Glutamatergic neuron (in vitro differentiated cells): ENCODE results near the gene CCDC93. TPM values are rescaled to one million over a fixed set of nuclear protein-coding genes. Genes with fewer than 3 reads are reported as not detected.

Source experiments
- DNase-seq: peaks from one replicate; pipeline ENCODE4 v3.0.0; 2022
- H3K27ac Mint-ChIP-seq: one replicate; pipeline ENCODE4 v1.8.0; 2020; ENCODE audit warnings: mild to moderate bottlenecking, mixed read lengths, inconsistent platforms; ENCODE audit not compliant: unreplicated experiment
- H3K27me3 Mint-ChIP-seq: one replicate; pipeline ENCODE4 v1.8.0; 2020; ENCODE audit warnings: mild to moderate bottlenecking, moderate library complexity, mixed read lengths, inconsistent platforms; ENCODE audit not compliant: unreplicated experiment
- H3K36me3 Mint-ChIP-seq: one replicate; pipeline ENCODE4 v1.8.0; 2020; ENCODE audit warnings: mild to moderate bottlenecking, mixed read lengths, inconsistent platforms; ENCODE audit not compliant: unreplicated experiment
- H3K4me1 Mint-ChIP-seq: one replicate; pipeline ENCODE4 v1.8.0; 2020; ENCODE audit warnings: mild to moderate bottlenecking, low read depth, mixed read lengths, inconsistent platforms; ENCODE audit not compliant: unreplicated experiment
- H3K4me3 Mint-ChIP-seq: one replicate; pipeline ENCODE4 v1.8.0; 2020; ENCODE audit warnings: mild to moderate bottlenecking, mixed read lengths, inconsistent platforms; ENCODE audit not compliant: unreplicated experiment
- H3K9me3 Mint-ChIP-seq: one replicate; pipeline ENCODE4 v1.8.0; 2020; ENCODE audit warnings: mild to moderate bottlenecking, moderate library complexity, mixed read lengths, inconsistent platforms; ENCODE audit not compliant: unreplicated experiment
- CTCF ChIP-seq: fragments of 200-600 bp; sonication (generic); IDR thresholded peaks from one replicate; pipeline ENCODE4 v1.5.0; 2021; ENCODE audit not compliant: partially characterized antibody, unreplicated experiment
- total RNA-seq: library from RNA; stranded (reverse); fragmentation: NEBNext Ultra II Directional; extraction: Animal tissue kit (Norgen Biotek cat#: 25700); gene quantifications from one replicate; pipeline ENCODE4 v1.2.1, GENCODE V29; 2021; ENCODE audit not compliant: unreplicated experiment

Gene CCDC93
- total RNA-seq, 1 donor from 2014 or later, result 32.6 TPM

- Mint-ChIP-seq H3K4me3 (no peak overlapping the region), H3K4me1 (peaks cover 15% of the 10 kb centered on the region), H3K27ac (no peak overlapping the region), H3K36me3 (no peaks in the 10 kb centered on the region), H3K27me3 (peaks cover 5% of the 10 kb centered on the region), H3K9me3 (no peaks in the 10 kb centered on the region)
- no peak for TF ChIP-seq CTCF
- DNase-seq, result no peak
Observed at GRCh38 chr2:118059919-118060478, 46.1 kb upstream of the CCDC93 start.

GRCh38 chr2:118058951-118059350 lies 45.1 kb upstream of the CCDC93 start:
- no peaks in the 10 kb centered on the region for H3K36me3 Mint-ChIP-seq
- DNase-seq, result no peak
- H3K4me3 Mint-ChIP-seq, result no peak overlapping the region
- no peaks in the 10 kb centered on the region for H3K9me3 Mint-ChIP-seq
- no peak for TF ChIP-seq CTCF
- peaks cover 5% of the 10 kb centered on the region for H3K27me3 Mint-ChIP-seq
- H3K4me1 Mint-ChIP-seq, result peaks cover 21% of the 10 kb centered on the region
- H3K27ac Mint-ChIP-seq, result no peak overlapping the region

GRCh38 chr2:118056801-118057200 lies 42.9 kb upstream of the CCDC93 start:
- Mint-ChIP-seq H3K9me3 (no peaks in the 10 kb centered on the region), H3K27ac (no peak overlapping the region), H3K36me3 (no peaks in the 10 kb centered on the region), H3K4me3 (no peak overlapping the region), H3K4me1 (peaks cover 32% of the 10 kb centered on the region), H3K27me3 (peaks cover 5% of the 10 kb centered on the region)
- TF ChIP-seq CTCF, result no peak
- no peak for DNase-seq

GRCh38 chr2:118056165-118056534 lies 42.3 kb upstream of the CCDC93 start:
- H3K27me3 Mint-ChIP-seq, result peaks cover 5% of the 10 kb centered on the region
- H3K9me3 Mint-ChIP-seq, result no peaks in the 10 kb centered on the region
- peak overlapping the region; percentile 77 for H3K27ac Mint-ChIP-seq
- H3K4me1 Mint-ChIP-seq, result peaks cover 30% of the 10 kb centered on the region
- no peak for TF ChIP-seq CTCF
- DNase-seq, result no peak
- H3K36me3 Mint-ChIP-seq, result no peaks in the 10 kb centered on the region
- H3K4me3 Mint-ChIP-seq, result no peak overlapping the region

- DNase-seq, result no peak
- H3K27ac Mint-ChIP-seq, result peak overlapping the region; percentile 77
- H3K9me3 Mint-ChIP-seq, result no peaks in the 10 kb centered on the region
- H3K4me3 Mint-ChIP-seq, result peak overlapping the region; percentile 67
- H3K4me1 Mint-ChIP-seq, result peaks cover 30% of the 10 kb centered on the region
- peaks cover 5% of the 10 kb centered on the region for H3K27me3 Mint-ChIP-seq
- no peak for TF ChIP-seq CTCF
- H3K36me3 Mint-ChIP-seq, result no peaks in the 10 kb centered on the region
Observed at GRCh38 chr2:118055512-118056164, 41.8 kb upstream of the CCDC93 start.
